Fibroblast of skin of abdomen (primary cell): ENCODE results near the gene PAIP2B.

Source experiments
- DNase-seq: peaks from one replicate; pipeline ENCODE4 v3.0.0-alpha.2; 2013

Gene PAIP2B

DNA sequence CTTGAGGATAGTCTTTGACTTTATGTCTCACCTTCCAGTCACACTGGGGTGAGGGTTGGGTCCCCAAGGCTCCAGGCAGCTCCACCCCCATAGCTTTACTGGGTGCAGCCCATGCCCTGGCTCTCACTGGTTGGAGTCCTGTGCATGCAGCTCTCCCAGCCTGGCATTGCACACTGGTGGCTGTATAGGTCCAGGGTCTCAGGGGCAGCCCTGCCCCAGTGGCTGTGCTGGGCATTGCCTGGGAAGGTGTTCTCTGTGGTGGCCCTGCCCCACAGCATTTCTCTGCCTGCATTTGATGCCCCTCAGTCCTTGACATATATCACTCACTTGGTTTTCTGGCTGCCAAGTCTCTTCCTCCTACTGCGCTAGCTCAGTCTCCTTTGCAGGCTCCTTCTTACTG is 75.3 kb downstream of the PAIP2B start:
- no peak for DNase-seq

DNA sequence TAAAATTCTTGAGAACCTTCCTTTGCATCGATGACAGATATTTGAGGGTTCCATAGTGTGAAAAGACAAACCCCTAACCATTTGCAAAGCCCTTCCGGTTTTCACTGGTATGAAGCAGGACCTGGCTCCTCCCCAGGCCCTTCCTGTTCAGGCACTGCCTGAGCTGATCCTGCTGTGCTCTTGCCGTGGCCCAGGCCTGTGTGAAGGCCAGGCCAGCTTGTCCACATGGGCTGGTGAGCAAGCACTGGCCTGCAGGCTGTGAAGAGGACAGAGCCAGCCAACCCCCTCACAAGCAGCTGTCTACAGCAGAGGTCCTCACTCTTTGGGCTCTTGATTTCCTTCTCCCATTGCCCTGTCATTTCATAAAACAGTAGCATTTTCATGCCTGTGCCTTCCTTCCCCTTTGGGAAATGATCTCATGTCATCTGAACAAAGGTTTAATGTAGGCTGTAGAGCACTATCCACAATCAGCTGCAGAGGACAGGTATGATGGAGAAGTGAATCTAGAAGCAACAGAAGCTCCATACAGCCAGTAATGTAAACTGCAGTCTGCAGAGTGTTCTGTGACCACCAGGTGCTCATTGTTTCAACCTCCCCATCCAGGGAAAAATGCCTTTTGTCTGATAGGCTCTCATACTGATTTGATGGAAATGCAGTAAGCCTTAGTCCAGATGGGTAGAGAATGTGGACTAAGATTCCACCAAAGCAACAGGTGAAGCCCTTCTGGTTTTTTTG is 76.7 kb downstream of the PAIP2B start:
- no peak for DNase-seq

DNA sequence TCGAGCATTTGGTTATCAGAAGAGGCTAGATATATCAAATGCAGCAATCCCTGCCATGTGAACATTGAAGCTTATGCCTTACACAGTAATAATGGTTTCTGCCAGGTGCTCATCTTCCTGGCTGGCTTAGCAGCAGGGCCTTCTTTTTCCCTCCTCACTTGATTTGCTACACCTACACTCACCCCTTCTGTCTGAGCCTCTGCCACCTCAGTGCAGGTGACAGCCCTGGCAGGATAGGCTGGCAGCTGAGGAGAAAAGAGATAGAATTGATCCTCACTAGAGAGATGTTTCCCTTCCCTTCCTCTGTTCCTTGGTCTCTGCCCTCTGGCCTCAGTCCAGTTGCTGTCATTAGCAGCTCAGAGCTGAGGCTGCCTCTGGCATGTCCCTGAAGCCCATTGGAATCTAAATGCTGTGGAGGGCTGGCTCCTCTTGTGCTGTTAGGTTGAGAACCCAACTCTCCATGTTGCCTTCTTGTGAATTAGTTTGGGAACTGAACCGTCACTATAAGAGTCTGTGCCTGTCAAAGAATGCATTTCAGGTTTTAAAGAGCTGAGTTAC is 78.3 kb downstream of the PAIP2B start:
- DNase-seq = no peak

DNA sequence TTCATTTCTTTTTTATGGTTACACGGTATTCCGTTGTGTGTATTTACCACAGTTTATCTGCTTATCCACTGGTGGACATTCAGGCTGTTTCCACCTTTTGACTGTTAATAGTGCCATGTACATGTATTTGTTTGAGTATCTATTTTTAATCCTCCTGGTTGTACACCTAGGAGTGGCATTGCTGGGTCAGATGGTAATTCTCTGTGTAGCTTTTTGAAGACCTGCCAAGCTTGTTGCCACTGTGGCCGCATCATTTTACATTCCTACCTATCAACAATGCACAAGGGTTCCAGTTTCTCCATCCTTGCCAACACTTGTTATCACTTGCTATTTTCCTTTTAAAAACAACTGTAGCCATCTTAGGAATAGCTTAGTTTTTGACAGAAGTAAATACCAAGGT is 83.1 kb downstream of the PAIP2B start:
- no peak for DNase-seq

DNA sequence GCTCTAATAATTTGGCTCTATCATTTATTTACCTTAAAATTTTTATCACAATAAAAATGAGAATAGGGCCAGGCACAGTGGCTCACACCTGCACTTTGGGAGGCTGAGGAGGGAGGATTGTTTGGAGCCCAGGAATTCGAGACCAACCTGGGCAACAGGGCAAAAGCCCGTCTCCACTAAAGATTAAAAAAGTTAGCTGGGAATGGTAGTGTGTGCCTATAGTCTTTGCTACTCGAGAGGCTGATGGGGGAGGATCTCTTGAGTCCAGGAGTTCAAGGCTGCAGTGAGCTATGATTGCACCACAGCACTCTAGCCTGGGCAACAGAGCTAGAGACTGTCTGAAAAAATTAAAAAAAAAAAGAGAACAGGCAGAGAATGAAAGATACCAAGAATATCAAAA is 90.7 kb downstream of the PAIP2B start:
- no peak for DNase-seq

DNA sequence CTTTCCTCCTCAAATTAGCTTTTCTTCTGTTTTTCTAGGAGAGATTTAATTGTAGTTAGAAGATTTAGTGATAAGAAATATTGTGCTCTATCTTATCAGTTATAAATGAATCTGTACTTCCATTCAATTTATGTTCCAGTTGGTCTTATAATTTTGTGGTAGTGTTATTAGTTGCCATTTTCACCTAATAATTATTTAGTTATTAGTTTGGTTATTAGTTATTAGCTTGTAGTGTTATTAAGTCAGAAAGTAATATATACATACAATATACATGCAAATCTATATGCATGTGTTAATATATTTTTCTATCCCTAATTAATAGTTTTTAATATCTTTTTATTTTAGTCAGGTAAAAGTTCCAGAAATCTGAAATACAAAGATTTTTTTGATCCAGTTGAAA is 93.3 kb downstream of the PAIP2B start:
- DNase-seq = no peak
